ENCODE results near the gene IL15RA.
"Not testable (repeated sequence)": the region's sequence is repeated elsewhere in the genome, so short reads cannot be mapped to it uniquely, and the experiment has no call there.

IL15RA gene

GRCh38 chr10:5968681-5969453, 8.5 kb downstream of the IL15RA start:
- no peak for DNase-seq (ENCODE audit: low read depth)

GRCh38 chr10:5968037-5968680, 9.2 kb downstream of the IL15RA start:
- DNase-seq (ENCODE audit: low read depth) = no peak

- no peak for DNase-seq (ENCODE audit: low read depth)
Measured at GRCh38 chr10:5965266-5965665, 12.1 kb downstream of the IL15RA start.

- DNase-seq (ENCODE audit: low read depth) = no peak
Measured at GRCh38 chr10:5964736-5965135, 12.6 kb downstream of the IL15RA start.

- no peak for DNase-seq (ENCODE audit: low read depth)
Measured at GRCh38 chr10:5963591-5963990, 13.8 kb downstream of the IL15RA start.

- no peak for DNase-seq (ENCODE audit: low read depth)
Measured at GRCh38 chr10:5963071-5963470, 14.3 kb downstream of the IL15RA start.

- not testable (repeated sequence) for DNase-seq (ENCODE audit: low read depth)
Measured at GRCh38 chr10:5962358-5962940, 14.9 kb downstream of the IL15RA start.

- no peak for DNase-seq (ENCODE audit: low read depth)
Measured at GRCh38 chr10:5961405-5962100, 15.8 kb downstream of the IL15RA start.

GRCh38 chr10:5960973-5961275, 16.4 kb downstream of the IL15RA start:
- not testable (repeated sequence) for DNase-seq (ENCODE audit: low read depth)

- no peak for DNase-seq (ENCODE audit: low read depth)
Measured at GRCh38 chr10:5960070-5960972, 17.0 kb downstream of the IL15RA start.

GRCh38 chr10:5959581-5960069, 17.7 kb downstream of the IL15RA start:
- no peak for DNase-seq (ENCODE audit: low read depth)

GRCh38 chr10:5959142-5959541, 18.2 kb downstream of the IL15RA start:
- DNase-seq (ENCODE audit: low read depth) = no peak

GRCh38 chr10:5958675-5959074, 18.7 kb downstream of the IL15RA start:
- no peak for DNase-seq (ENCODE audit: low read depth)

- DNase-seq (ENCODE audit: low read depth) = no peak
Measured at GRCh38 chr10:5958077-5958476, 19.3 kb downstream of the IL15RA start.

- no peak for DNase-seq (ENCODE audit: low read depth)
Measured at GRCh38 chr10:5956146-5956936, 21.0 kb downstream of the IL15RA start.

- no peak for DNase-seq (ENCODE audit: low read depth)
Measured at GRCh38 chr10:5953676-5954075, 23.7 kb downstream of the IL15RA start.

GRCh38 chr10:5952731-5953385, 24.5 kb downstream of the IL15RA start:
- no peak for DNase-seq (ENCODE audit: low read depth)

- no peak for DNase-seq (ENCODE audit: low read depth)
Measured at GRCh38 chr10:5951721-5952407, 25.5 kb downstream of the IL15RA start.

- DNase-seq (ENCODE audit: low read depth) = no peak
Measured at GRCh38 chr10:5951167-5951711, 26.1 kb downstream of the IL15RA start.
